Calu3 (cell line): Measurements from ENCODE around the gene WDR90. TPM values are rescaled to one million over a fixed set of nuclear protein-coding genes. Genes with fewer than 3 reads are reported as not detected.

ENCODE experiments used
- BruUV-seq: library from RNA; stranded (reverse); fragments of 400-500 nt; replicated peaks from 2 replicates; lab custom pipeline; 2021; lab: Mats Ljungman, UMichigan
- CTCF ChIA-PET: fragments of 300-600 bp; sonication (Branson Sonifier 250); formaldehyde crosslinking; loops from one replicate; lab custom pipeline; 2022; ENCODE audit warnings: antibody characterized with exemption; lab: Charles Lee
- DNase-seq: peaks from one replicate; pipeline ENCODE4 v3.0.0; 2022
- H3K27ac Mint-ChIP-seq: one replicate; pipeline ENCODE4 v1.8.0; 2022; ENCODE audit warnings: mixed read lengths; ENCODE audit not compliant: unreplicated experiment
- H3K27me3 Mint-ChIP-seq: one replicate; pipeline ENCODE4 v1.8.0; 2022; ENCODE audit warnings: mixed read lengths; ENCODE audit not compliant: unreplicated experiment
- H3K36me3 Mint-ChIP-seq: one replicate; pipeline ENCODE4 v1.8.0; 2022; ENCODE audit warnings: mild to moderate bottlenecking, moderate library complexity, mixed read lengths; ENCODE audit not compliant: insufficient read depth, unreplicated experiment
- H3K4me1 Mint-ChIP-seq: one replicate; pipeline ENCODE4 v1.8.0; 2022; ENCODE audit warnings: mild to moderate bottlenecking, low read depth, mixed read lengths; ENCODE audit not compliant: unreplicated experiment
- H3K4me3 Mint-ChIP-seq: one replicate; pipeline ENCODE4 v1.8.0; 2022; ENCODE audit warnings: mild to moderate bottlenecking, low read depth, moderate library complexity, mixed read lengths; ENCODE audit not compliant: unreplicated experiment
- H3K9me3 Mint-ChIP-seq: one replicate; pipeline ENCODE4 v1.8.0; 2022; ENCODE audit warnings: low read depth, mixed read lengths; ENCODE audit not compliant: unreplicated experiment
- intact Hi-C: fragments of 100-400 bp; cut with micrococcal nuclease; formaldehyde crosslinking; loops from one replicate; pipeline ENCODE4 v1.10.0; 2022; ENCODE audit not compliant: unreplicated experiment
- total RNA-seq: library from RNA; stranded (reverse); gene quantifications from 2 replicates; pipeline ENCODE4 v1.2.3, GENCODE V29; 2022
- TF ChIP-seq, protein P1 (sequence below): fragments of 200-600 bp; IDR thresholded peaks from one replicate; pipeline ENCODE4 v1.8.0; 2022; ENCODE audit warnings: antibody characterized with exemption; ENCODE audit not compliant: unreplicated experiment

Gene WDR90
- total RNA-seq, 1 experiment from 2014 or later: 142 TPM

DNA sequence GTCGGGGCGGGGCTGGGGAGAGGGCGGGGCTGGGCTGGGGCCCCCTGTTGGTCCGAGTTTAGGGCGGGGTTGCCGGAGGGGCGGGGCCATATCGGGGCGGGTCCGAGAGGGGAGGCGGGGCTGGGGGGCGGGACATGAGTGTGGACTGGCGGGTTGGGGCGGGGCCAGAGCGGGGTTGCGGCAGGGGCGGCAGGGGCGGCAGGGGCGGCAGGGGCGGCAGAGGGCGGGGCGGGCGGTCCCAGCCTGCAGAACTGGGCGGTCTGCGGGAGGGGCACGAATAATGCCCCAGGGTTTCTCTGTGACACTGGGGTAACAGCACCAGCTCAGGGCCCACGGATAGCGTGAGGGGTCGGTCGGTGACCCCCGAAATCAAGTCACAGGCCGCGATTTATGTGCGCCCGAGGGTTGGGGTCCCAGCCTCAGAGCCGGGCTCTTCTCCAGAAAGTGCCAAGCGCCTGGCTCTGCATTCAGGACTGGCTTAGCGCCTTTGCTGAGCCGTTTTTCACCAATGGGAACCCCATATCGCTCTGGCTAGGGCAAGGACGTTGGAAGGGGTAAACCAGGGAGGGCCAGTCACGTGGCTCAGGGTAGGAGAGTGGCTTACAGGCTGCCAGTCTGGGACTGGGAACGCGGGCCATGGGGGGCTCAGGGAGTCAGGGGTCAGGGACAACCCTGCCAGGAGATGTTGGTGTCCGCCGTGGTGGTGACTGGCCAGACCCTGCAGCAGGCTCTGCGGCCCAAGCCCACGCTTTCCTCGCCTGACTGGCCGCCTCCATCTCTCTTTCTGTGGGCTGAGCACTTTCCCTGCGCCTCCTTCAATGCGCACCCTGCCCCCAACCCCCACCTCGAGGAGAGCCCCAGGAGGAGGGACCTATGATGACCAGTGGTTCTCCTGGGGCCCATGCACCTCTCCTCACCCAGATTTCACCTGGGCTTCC lies 11.8 kb upstream of the WDR90 start:
- TF ChIP-seq, protein P1, sequence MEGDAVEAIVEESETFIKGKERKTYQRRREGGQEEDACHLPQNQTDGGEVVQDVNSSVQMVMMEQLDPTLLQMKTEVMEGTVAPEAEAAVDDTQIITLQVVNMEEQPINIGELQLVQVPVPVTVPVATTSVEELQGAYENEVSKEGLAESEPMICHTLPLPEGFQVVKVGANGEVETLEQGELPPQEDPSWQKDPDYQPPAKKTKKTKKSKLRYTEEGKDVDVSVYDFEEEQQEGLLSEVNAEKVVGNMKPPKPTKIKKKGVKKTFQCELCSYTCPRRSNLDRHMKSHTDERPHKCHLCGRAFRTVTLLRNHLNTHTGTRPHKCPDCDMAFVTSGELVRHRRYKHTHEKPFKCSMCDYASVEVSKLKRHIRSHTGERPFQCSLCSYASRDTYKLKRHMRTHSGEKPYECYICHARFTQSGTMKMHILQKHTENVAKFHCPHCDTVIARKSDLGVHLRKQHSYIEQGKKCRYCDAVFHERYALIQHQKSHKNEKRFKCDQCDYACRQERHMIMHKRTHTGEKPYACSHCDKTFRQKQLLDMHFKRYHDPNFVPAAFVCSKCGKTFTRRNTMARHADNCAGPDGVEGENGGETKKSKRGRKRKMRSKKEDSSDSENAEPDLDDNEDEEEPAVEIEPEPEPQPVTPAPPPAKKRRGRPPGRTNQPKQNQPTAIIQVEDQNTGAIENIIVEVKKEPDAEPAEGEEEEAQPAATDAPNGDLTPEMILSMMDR: no peak
- Mint-ChIP-seq H3K36me3 (peaks cover 69% of the 10 kb centered on the region), H3K9me3 (no peaks in the 10 kb centered on the region), H3K4me3 (peak overlapping the region; percentile 87), H3K27me3 (no peaks in the 10 kb centered on the region), H3K4me1 (peaks cover 8% of the 10 kb centered on the region), H3K27ac (peak overlapping the region; percentile 91)
- intact Hi-C loops: loop anchor here (2.0 to 10.0 kb wide), 2 partner anchors 45 to 113 kb away; partner anchors contain the start of gene CAPN15
- peak; percentile 87 for DNase-seq
- no TSS peak for BruUV-seq
- CTCF ChIA-PET: interaction anchor here (1.6 to 1.7 kb wide), 2 partner anchors 10 to 44 kb away, joined by 6 to 8 read pairs; no protein-coding TSS in a partner anchor

DNA sequence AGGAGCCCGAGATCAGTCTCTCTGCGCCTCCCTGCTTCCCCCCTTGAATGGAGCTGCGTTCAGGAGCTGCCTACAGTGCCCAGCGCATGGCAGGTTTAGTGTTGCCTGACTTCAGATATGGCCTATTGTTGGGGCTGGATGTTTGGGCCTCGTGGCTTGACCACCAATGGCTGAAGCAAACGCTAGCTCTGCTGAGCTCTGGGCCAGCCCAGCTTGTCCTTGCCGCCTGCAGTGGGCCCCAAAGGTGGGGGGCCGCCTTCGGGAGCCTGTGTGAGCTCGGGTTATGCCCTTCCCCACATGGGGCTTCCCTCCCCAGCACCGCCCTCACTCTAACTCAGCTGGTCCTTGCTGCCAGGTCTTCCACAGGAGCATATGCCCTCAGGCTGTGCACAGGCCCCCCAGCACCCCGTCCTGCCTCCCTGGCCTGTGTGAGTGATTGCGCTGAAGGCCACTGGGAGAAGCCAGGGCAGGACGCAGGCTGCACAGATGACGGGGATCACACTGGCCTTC lies 11.1 kb upstream of the WDR90 start:
- Mint-ChIP-seq H3K4me1 (peaks cover 8% of the 10 kb centered on the region), H3K27ac (no peak overlapping the region), H3K4me3 (peak overlapping the region; percentile 87), H3K9me3 (no peaks in the 10 kb centered on the region), H3K36me3 (peaks cover 69% of the 10 kb centered on the region), H3K27me3 (no peaks in the 10 kb centered on the region)
- CTCF ChIA-PET: no interaction called here
- no TSS peak for BruUV-seq
- no peak for DNase-seq
- intact Hi-C loops: loop anchor here (10.0 kb wide), 1 partner anchor 113 kb away; the partner anchor contains the start of gene CAPN15
- TF ChIP-seq, protein P1: no peak

DNA sequence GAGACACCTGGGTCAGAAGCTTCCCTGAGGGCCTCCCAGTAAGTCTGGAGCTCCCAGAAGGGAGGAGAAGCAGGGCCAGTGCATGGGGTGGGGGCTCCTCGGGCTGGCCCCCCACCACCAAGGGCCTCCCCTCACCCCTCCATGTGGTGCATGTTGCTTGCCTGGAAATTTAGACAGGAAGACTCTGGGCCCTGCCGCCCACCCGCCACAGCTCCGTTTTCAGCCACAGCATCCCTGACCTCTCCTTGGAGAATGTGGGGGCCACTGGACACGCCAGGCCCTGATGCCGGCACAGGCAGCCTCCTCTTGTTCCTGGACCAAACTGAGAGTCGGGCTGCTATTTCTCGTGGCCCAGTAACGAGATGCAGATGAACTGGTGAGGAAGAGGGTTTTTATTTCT lies 10.3 kb upstream of the WDR90 start:
- intact Hi-C loops: loop anchor here (10.0 kb wide), 1 partner anchor 114 kb away; the partner anchor contains the start of gene CAPN15
- no peaks in the 10 kb centered on the region for H3K9me3 Mint-ChIP-seq
- no peak for DNase-seq
- H3K27me3 Mint-ChIP-seq: no peaks in the 10 kb centered on the region
- H3K4me3 Mint-ChIP-seq: no peak overlapping the region
- no TSS peak for BruUV-seq
- no peak overlapping the region for H3K27ac Mint-ChIP-seq
- CTCF ChIA-PET: no interaction called here
- TF ChIP-seq, protein P1: no peak
- peaks cover 70% of the 10 kb centered on the region for H3K36me3 Mint-ChIP-seq
- peaks cover 13% of the 10 kb centered on the region for H3K4me1 Mint-ChIP-seq

DNA sequence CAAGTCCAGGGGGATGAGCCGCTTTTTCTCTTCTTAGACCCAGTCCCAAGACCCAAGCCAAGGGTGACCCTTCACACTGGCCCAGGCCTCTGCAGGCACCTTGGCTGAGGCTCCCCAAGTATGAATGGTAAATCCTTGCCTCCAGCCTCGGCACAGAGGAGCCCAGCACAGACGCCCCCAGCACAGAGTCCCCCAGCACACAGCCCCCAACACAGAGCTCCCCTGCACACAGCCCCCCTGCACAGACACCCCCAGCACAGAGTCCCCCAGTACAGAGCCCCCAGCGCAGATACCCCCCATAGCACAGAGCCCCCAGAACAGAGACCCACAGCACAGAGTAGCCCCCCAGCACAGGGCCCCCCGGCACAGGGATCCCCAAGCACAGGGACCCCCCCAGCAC lies 8.6 kb upstream of the WDR90 start:
- Mint-ChIP-seq H3K4me1 (peaks cover 31% of the 10 kb centered on the region), H3K9me3 (no peaks in the 10 kb centered on the region), H3K4me3 (peak overlapping the region; percentile 55), H3K36me3 (peaks cover 71% of the 10 kb centered on the region), H3K27me3 (no peaks in the 10 kb centered on the region), H3K27ac (no peak overlapping the region)
- TF ChIP-seq, protein P1: no peak
- no peak for DNase-seq
- CTCF ChIA-PET: no interaction called here
- intact Hi-C loops: no loop called here
- BruUV-seq: no TSS peak
